Mammary epithelial cell (primary cell): ENCODE measurements around the gene TNFSF13.

Experiments
- CTCF ChIP-seq, 2 donors: IDR thresholded peaks in 1 of 2; conservative IDR thresholded peaks in 1 of 2; 2 replicates each; pipeline ENCODE4 v1.5.1; 2011 to 2012; ENCODE audit warnings: inconsistent platforms in 2 of 2, low read length in 2 of 2, mild to moderate bottlenecking in 2 of 2, control low read depth in 1 of 2, low read depth in 1 of 2; ENCODE audit not compliant: insufficient read depth in 1 of 2; ENCODE audit errors: extremely low read depth in 1 of 2
- EZH2 ChIP-seq: IDR thresholded peaks from 2 replicates; pipeline ENCODE4 v1.6.1; 2012; ENCODE audit warnings: low read length, inconsistent platforms, borderline replicate concordance

GRCh38 chr17:7549401-7550055 lies 9.0 kb upstream of the TNFSF13 start:
- TF ChIP-seq CTCF (conservative IDR thresholded peaks at IDR 0.05 in 1 of 2, IDR thresholded peaks at IDR 0.05 in 1 of 2; ENCODE audit: extremely low read depth in 1 of 2, insufficient read depth in 1 of 2, low read depth in 1 of 2, low read length in 2 of 2) (no peak), EZH2 (no peak)
